ENCODE data around the gene RYR3. TPM values are rescaled to one million over a fixed set of nuclear protein-coding genes. Genes with fewer than 3 reads are reported as not detected.

Gene RYR3
- total RNA-seq, 1 donor from 2014 or later, result 1.5 TPM

DNA sequence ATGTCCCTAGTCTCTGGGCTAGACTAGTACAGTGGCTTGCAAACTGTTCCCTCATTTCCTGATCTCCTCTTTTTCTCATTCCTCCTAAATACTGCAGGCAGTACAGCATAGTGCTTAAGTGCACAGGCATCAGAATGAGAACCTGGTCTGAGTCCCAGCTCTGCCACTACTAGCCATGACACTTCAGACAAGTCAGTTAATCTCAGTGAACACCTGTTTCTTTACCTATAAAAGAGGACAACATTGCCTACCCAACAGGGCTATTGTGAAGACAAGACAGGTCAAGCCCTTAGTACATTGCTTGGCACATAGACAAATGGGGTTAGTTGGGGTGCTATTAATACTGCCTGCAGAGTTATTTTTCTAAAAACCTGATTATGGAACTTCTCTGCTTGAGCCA, 113.3 kb downstream of the RYR3 start:
- H3K4me1 ChIP-seq (ENCODE audit: insufficient read depth, low read length), result no peaks in the 10 kb centered on the region
- H3K9ac ChIP-seq (ENCODE audit: low read length), result no peak overlapping the region
- no peak overlapping the region for H3K4me3 Mint-ChIP-seq (ENCODE audit: unreplicated experiment)
- no peak overlapping the region for H3K27ac Mint-ChIP-seq (ENCODE audit: unreplicated experiment)
- FAIRE-seq (no peak), DNase-seq (ENCODE audit: low read depth) (no peak)
- no peak overlapping the region for H3K4me2 ChIP-seq (ENCODE audit: low read length)
- no peaks in the 10 kb centered on the region for H3K27me3 ChIP-seq (ENCODE audit: insufficient read depth, low read length)
- H3K79me2 ChIP-seq (ENCODE audit: insufficient read depth, low read length), result no peaks in the 10 kb centered on the region
- no peaks in the 10 kb centered on the region for H3K36me3 ChIP-seq (ENCODE audit: insufficient read depth, low read length)
- peaks cover 2% of the 10 kb centered on the region for H3K9me3 Mint-ChIP-seq (ENCODE audit: unreplicated experiment)
- peaks cover 7% of the 10 kb centered on the region for H3K4me1 Mint-ChIP-seq (ENCODE audit: low read depth, unreplicated experiment)
- H2AFZ ChIP-seq (ENCODE audit: low read depth, low read length), result no peak overlapping the region
- no peak overlapping the region for H3K27ac ChIP-seq (ENCODE audit: low read depth, low read length)
- H3K36me3 Mint-ChIP-seq (ENCODE audit: low read depth, unreplicated experiment), result no peaks in the 10 kb centered on the region
- no peaks in the 10 kb centered on the region for H4K20me1 ChIP-seq (ENCODE audit: insufficient read depth, low read length)
- no peaks in the 10 kb centered on the region for H3K9me3 ChIP-seq (ENCODE audit: insufficient read depth, low read depth, low read length)
- H3K27me3 Mint-ChIP-seq (ENCODE audit: low read depth, unreplicated experiment), result peaks cover 9% of the 10 kb centered on the region
- TF ChIP-seq, protein P1, sequence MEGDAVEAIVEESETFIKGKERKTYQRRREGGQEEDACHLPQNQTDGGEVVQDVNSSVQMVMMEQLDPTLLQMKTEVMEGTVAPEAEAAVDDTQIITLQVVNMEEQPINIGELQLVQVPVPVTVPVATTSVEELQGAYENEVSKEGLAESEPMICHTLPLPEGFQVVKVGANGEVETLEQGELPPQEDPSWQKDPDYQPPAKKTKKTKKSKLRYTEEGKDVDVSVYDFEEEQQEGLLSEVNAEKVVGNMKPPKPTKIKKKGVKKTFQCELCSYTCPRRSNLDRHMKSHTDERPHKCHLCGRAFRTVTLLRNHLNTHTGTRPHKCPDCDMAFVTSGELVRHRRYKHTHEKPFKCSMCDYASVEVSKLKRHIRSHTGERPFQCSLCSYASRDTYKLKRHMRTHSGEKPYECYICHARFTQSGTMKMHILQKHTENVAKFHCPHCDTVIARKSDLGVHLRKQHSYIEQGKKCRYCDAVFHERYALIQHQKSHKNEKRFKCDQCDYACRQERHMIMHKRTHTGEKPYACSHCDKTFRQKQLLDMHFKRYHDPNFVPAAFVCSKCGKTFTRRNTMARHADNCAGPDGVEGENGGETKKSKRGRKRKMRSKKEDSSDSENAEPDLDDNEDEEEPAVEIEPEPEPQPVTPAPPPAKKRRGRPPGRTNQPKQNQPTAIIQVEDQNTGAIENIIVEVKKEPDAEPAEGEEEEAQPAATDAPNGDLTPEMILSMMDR (IDR thresholded peaks at IDR 0.05; ENCODE audit: insufficient read depth, low read depth, low read length), result no peak
- TF ChIP-seq EZH2 (IDR thresholded peaks at IDR 0.05; ENCODE audit: insufficient read depth, low read length), result no peak
- no peak overlapping the region for H3K4me3 ChIP-seq (ENCODE audit: insufficient read depth, low read depth, low read length)

DNA sequence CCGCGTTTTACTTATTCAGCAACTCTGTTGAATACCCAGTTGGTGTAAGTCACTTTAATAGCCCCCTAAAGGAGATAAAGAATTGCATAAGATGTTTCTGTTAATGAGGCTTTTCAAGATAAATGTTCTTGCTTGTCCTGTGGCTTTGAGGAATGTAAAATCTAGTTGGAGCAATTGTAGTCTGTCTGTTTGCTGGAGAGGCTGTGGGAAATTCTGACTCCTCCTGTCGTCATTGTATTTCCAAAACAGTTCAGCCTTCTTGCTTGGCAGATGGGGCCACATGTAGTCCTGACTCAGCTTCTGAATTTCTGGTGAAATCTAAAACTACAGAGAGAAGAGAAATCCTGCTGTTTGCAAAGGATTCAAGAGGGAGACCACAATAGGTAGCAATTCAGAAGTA, 114.4 kb downstream of the RYR3 start:
- no peak overlapping the region for H3K4me2 ChIP-seq (ENCODE audit: low read length)
- DNase-seq (ENCODE audit: low read depth) (peak; percentile 45), FAIRE-seq (no peak)
- no peak overlapping the region for H2AFZ ChIP-seq (ENCODE audit: low read depth, low read length)
- Mint-ChIP-seq H3K27ac (ENCODE audit: unreplicated experiment) (peak overlapping the region; percentile 23), H3K4me1 (ENCODE audit: low read depth, unreplicated experiment) (peaks cover 7% of the 10 kb centered on the region), H3K4me3 (ENCODE audit: unreplicated experiment) (no peak overlapping the region), H3K36me3 (ENCODE audit: low read depth, unreplicated experiment) (no peaks in the 10 kb centered on the region), H3K9me3 (ENCODE audit: unreplicated experiment) (peaks cover 2% of the 10 kb centered on the region), H3K27me3 (ENCODE audit: low read depth, unreplicated experiment) (peaks cover 4% of the 10 kb centered on the region)
- no peaks in the 10 kb centered on the region for H3K9me3 ChIP-seq (ENCODE audit: insufficient read depth, low read depth, low read length)
- TF ChIP-seq, protein P1 (IDR thresholded peaks at IDR 0.05; ENCODE audit: insufficient read depth, low read depth, low read length), result no peak
- TF ChIP-seq EZH2 (IDR thresholded peaks at IDR 0.05; ENCODE audit: insufficient read depth, low read length), result no peak
- no peak overlapping the region for H3K27ac ChIP-seq (ENCODE audit: low read depth, low read length)
- H4K20me1 ChIP-seq (ENCODE audit: insufficient read depth, low read length), result no peaks in the 10 kb centered on the region
- H3K27me3 ChIP-seq (ENCODE audit: insufficient read depth, low read length), result no peaks in the 10 kb centered on the region
- no peak overlapping the region for H3K9ac ChIP-seq (ENCODE audit: low read length)
- H3K4me1 ChIP-seq (ENCODE audit: insufficient read depth, low read length), result no peaks in the 10 kb centered on the region
- H3K4me3 ChIP-seq (ENCODE audit: insufficient read depth, low read depth, low read length), result no peak overlapping the region
- H3K79me2 ChIP-seq (ENCODE audit: insufficient read depth, low read length), result no peaks in the 10 kb centered on the region
- no peaks in the 10 kb centered on the region for H3K36me3 ChIP-seq (ENCODE audit: insufficient read depth, low read length)

DNA sequence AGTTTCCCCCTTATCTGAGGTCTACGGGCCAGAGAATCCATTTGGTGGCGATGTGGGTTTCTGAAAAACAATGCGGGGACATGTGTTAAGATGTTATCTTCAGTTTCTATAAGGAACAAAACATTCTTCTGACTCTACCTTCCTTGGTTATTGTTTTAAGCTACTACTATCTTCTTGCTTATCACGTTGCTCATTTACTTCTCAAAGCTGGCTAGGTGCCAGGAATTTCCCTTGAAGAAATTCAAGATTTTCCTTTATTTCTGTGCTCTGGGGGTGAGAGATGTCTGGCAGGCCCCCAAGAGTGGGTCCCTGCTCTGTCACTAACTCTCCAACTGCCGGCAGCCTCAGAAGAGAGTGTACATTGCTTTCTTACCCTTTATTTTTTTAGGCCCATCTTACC, 119.8 kb downstream of the RYR3 start:
- Mint-ChIP-seq H3K4me3 (ENCODE audit: unreplicated experiment) (no peak overlapping the region), H3K9me3 (ENCODE audit: unreplicated experiment) (peaks cover 4% of the 10 kb centered on the region), H3K4me1 (ENCODE audit: low read depth, unreplicated experiment) (peaks cover 2% of the 10 kb centered on the region), H3K36me3 (ENCODE audit: low read depth, unreplicated experiment) (no peaks in the 10 kb centered on the region), H3K27ac (ENCODE audit: unreplicated experiment) (no peak overlapping the region), H3K27me3 (ENCODE audit: low read depth, unreplicated experiment) (no peaks in the 10 kb centered on the region)
- Histone ChIP-seq H3K4me3 (ENCODE audit: insufficient read depth, low read depth, low read length) (no peak overlapping the region), H3K27ac (ENCODE audit: low read depth, low read length) (no peak overlapping the region), H3K36me3 (ENCODE audit: insufficient read depth, low read length) (no peaks in the 10 kb centered on the region), H3K9ac (ENCODE audit: low read length) (no peak overlapping the region), H3K4me1 (ENCODE audit: insufficient read depth, low read length) (no peaks in the 10 kb centered on the region), H4K20me1 (ENCODE audit: insufficient read depth, low read length) (no peaks in the 10 kb centered on the region), H2AFZ (ENCODE audit: low read depth, low read length) (no peak overlapping the region), H3K4me2 (ENCODE audit: low read length) (no peak overlapping the region), H3K9me3 (ENCODE audit: insufficient read depth, low read depth, low read length) (no peaks in the 10 kb centered on the region), H3K79me2 (ENCODE audit: insufficient read depth, low read length) (no peaks in the 10 kb centered on the region), H3K27me3 (ENCODE audit: insufficient read depth, low read length) (no peaks in the 10 kb centered on the region)
- FAIRE-seq (no peak), DNase-seq (ENCODE audit: low read depth) (no peak)
- TF ChIP-seq, protein P1 (IDR thresholded peaks at IDR 0.05; ENCODE audit: insufficient read depth, low read depth, low read length), result no peak
- no peak for TF ChIP-seq EZH2 (IDR thresholded peaks at IDR 0.05; ENCODE audit: insufficient read depth, low read length)

All from astrocyte (in vitro differentiated cells and primary cell).